Heart left ventricle (tissue), 16 donors: ENCODE results near the gene C1orf116. TPM values are rescaled to one million over a fixed set of nuclear protein-coding genes. Genes with fewer than 3 reads are reported as not detected.
"Not testable (repeated sequence)": the region's sequence is repeated elsewhere in the genome, so short reads cannot be mapped to it uniquely, and the experiment has no call there.

Experiments
- ATAC-seq, 4 donors: fragments of 200-7000 bp; cut with Tn5 transposase; one replicate each; pipeline ENCODE4 v1.9.1; 2020 to 2022; ENCODE audit warnings: moderate library complexity in 4 of 4, mild to moderate bottlenecking in 3 of 4, moderate number of reproducible peaks in 1 of 4
- DNase-seq, 5 donors: peaks; one replicate each; pipeline ENCODE4 v3.0.0-alpha.2; 2020
- H3K27ac ChIP-seq, 12 donors: fragments of 200-600 bp; sonication (generic) in 4 of 12; one replicate each; pipeline versions ENCODE4 v1.5.0 to v1.8.0; 2016 to 2022; ENCODE audit warnings: mild to moderate bottlenecking in 2 of 12
- H3K27me3 ChIP-seq, 9 donors: fragments of 200-600 bp; sonication (generic) in 2 of 9; one replicate each; pipeline versions ENCODE4 v1.5.1 to v1.8.0; 2016 to 2022; ENCODE audit warnings: mild to moderate bottlenecking in 3 of 9
- H3K36me3 ChIP-seq, 9 donors: fragments of 200-600 bp; sonication (generic) in 2 of 9; one replicate each; pipeline versions ENCODE4 v1.5.0 to v1.8.0; 2018 to 2022; ENCODE audit warnings: mild to moderate bottlenecking in 2 of 9
- H3K4me1 ChIP-seq, 12 donors: fragments of 200-600 bp; sonication (generic) in 4 of 12; one replicate each; pipeline versions ENCODE4 v1.5.0 to v1.8.0; 2016 to 2022; ENCODE audit warnings: mild to moderate bottlenecking in 3 of 12
- H3K4me3 ChIP-seq, 12 donors: fragments of 200-600 bp; sonication (generic) in 4 of 12; one replicate each; pipeline versions ENCODE4 v1.5.0 to v1.8.0; 2017 to 2022; ENCODE audit warnings: mild to moderate bottlenecking in 9 of 12, moderate library complexity in 4 of 12
- H3K9me3 ChIP-seq, 12 donors: fragments of 200-600 bp; sonication (generic) in 4 of 12; one replicate each; pipeline versions ENCODE4 v1.5.0 to v1.8.0; 2016 to 2022; ENCODE audit warnings: mild to moderate bottlenecking in 1 of 12
- CTCF ChIP-seq, 12 donors: fragments of 200-600 bp; sonication (generic) in 4 of 12; IDR thresholded peaks; one replicate each; pipeline versions ENCODE4 v1.5.0 to v1.8.0; 2018 to 2022; ENCODE audit warnings: antibody characterized with exemption in 12 of 12, mild to moderate bottlenecking in 5 of 12
- POLR2A ChIP-seq, 2 donors: fragments of 450-650 bp; IDR thresholded peaks; one replicate each; pipeline ENCODE4 v1.6.1; 2017; ENCODE audit warnings: antibody characterized with exemption in 2 of 2, mild to moderate bottlenecking in 2 of 2, moderate library complexity in 2 of 2
- WGBS, 4 donors: extraction: QIAGEN DNeasy Blood & Tissue Kit in 2 of 4; methylation state at CpG; one replicate each; pipeline versions ENCODE4 v1.1.5 to v1.1.7; 2013 to 2018; 5-methylcytosine and 5-hydroxymethylcytosine counted together
- intact Hi-C, 10 donors: fragments of 100-400 bp; cut with DNase I; formaldehyde crosslinking; loops; one replicate each; pipeline versions ENCODE4 v1.11.1 to v1.14.2; 2022
- polyA plus RNA-seq, 2 donors: library from polyadenylated mRNA; stranded (reverse); fragments of 200-250 nt; gene quantifications; one replicate each; pipeline ENCODE4 v1.2.3, GENCODE V29; 2013
- total RNA-seq, 9 donors: library from RNA; depleted of rRNA in 2 of 9; stranded (reverse); fragments of >200 nt in 2 of 9; fragmentation: NEBNext Ultra II Directional in 3 of 9; extraction: Animal tissue kit (Norgen Biotek cat#: 25700) in 3 of 9; gene quantifications; one replicate each; pipeline versions ENCODE4 v1.1.0 to v1.2.4, GENCODE V29; 2016 to 2023
- donor health status: ischemic (EF 13 %, LVEDD 7.1; RV severe dilation, severe dysfunction).
- donor health status: healthy with polysubstance abuse.
- donor health status: DM: no; HTN: yes; CAD: no.
- donor health status: DM: no; HTN: no; CAD: no.
- donor health status: ischemic (EF 25% LVEDD 6.9; RV normal size, moderate dysfunction).
- donor health status: ischemic (EF 25% LVEDD 5.7; RV mildly dilated, moderate dysfunction).
- donor health status: healthy.
- donor health status: DM: yes; HTN: yes; CAD: no.
- donor health status: ischemic (EF 35%, LVEDD 5.7; RV mildly dilated, moderate dysfunction).
- donor health status: nonischemic (EF 11% LVEDD 7.7; RV severe dilation, severe dysfunction).
- donor health status: DM: yes; HTN: yes; CAD: no.
- donor health status: PGD.
- donor health status: ischemic (EF 29% LVEDD 5.4; RV normal size, mild dysfunction).
- donor health status: nonischemic (EF 23%, LVEDD 6.1; RV moderate dilation, normal function).

C1orf116 gene
- total and polyA plus RNA-seq, 11 donors: 0.08 to 3.3 (median 0.60) TPM

DNA sequence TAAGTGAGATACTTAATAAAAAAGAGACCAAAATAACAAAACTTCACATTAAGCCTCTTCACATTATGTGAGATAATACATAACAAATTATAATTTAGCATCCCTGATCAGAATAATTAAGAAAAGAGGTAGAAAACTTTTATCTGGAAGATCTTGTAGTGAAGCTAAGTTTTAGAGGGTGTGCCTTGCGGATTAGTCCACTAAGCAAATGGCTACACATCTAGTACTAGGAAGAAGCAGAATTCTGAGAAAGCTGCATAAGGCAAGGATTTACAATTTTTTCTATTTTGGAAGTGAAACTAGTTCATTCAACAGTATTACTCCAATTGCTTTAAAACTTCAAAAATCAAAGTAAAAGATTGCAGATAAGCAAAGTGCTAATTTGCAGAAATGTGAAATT lies 14.9 kb upstream of the C1orf116 start:
- WGBS, 4 donors: 57 to 87% (median 82%) methylated on average over 1 of the region's 1 CpG
- H3K9me3 ChIP-seq: no peaks in the 10 kb centered on the region
- no peak overlapping the region for H3K27ac ChIP-seq
- DNase-seq (no peak), ATAC-seq (no peak)
- TF ChIP-seq CTCF (IDR thresholded peaks at IDR 0.05): no peak
- no peak for TF ChIP-seq POLR2A (IDR thresholded peaks at IDR 0.05)
- peak overlapping the region in 1 of 12 donors; percentile 3 for H3K4me3 ChIP-seq
- H3K27me3 ChIP-seq: no peaks in the 10 kb centered on the region
- peaks cover 3 to 75% (median 54%) of the 10 kb centered on the region in 12 donors for H3K4me1 ChIP-seq
- intact Hi-C loops: no loop called here
- H3K36me3 ChIP-seq: peaks cover 0 to 59% (median 17%) of the 10 kb centered on the region in 9 donors

- WGBS, 4 donors: 74 to 88% (median 82%) methylated on average over 2 of the region's 2 CpGs
- DNase-seq: no peak
- TF ChIP-seq POLR2A (IDR thresholded peaks at IDR 0.05) (no peak), CTCF (IDR thresholded peaks at IDR 0.05) (no peak)
- intact Hi-C loops: no loop called here
- Histone ChIP-seq H3K4me1 (peaks cover 3 to 60% (median 42%) of the 10 kb centered on the region in 12 donors), H3K4me3 (no peak overlapping the region), H3K27ac (no peak overlapping the region), H3K36me3 (peaks cover 0 to 59% (median 17%) of the 10 kb centered on the region in 9 donors), H3K27me3 (no peaks in the 10 kb centered on the region), H3K9me3 (no peaks in the 10 kb centered on the region)
- no peak for ATAC-seq
These were observed 12.9 kb upstream of the C1orf116 start for GRCh38 chr1:207045453-207045852.

- H3K27me3 ChIP-seq, H3K4me3 ChIP-seq, intact Hi-C loops, H3K9me3 ChIP-seq, H3K27ac ChIP-seq, DNase-seq, ATAC-seq: not testable (repeated sequence)
- 90 to 98% (median 95%) methylated on average over 2 of the region's 2 CpGs for WGBS, 4 donors
- peaks cover 0 to 27% (median 0%) of the 10 kb centered on the region in 9 donors for H3K36me3 ChIP-seq
- peaks cover 0 to 35% (median 16%) of the 10 kb centered on the region in 12 donors for H3K4me1 ChIP-seq
These were observed 8.8 kb upstream of the C1orf116 start for GRCh38 chr1:207041397-207041796.

- no peak overlapping the region for H3K4me3 ChIP-seq
- intact Hi-C loops: no loop called here
- peaks cover 0 to 15% (median 0%) of the 10 kb centered on the region in 9 donors for H3K36me3 ChIP-seq
- no peak for ATAC-seq
- H3K4me1 ChIP-seq: peaks cover 0 to 23% (median 6%) of the 10 kb centered on the region in 12 donors
- no peaks in the 10 kb centered on the region for H3K27me3 ChIP-seq
- DNase-seq: no peak
- WGBS, 4 donors: 60 to 71% (median 68%) methylated on average over 3 of the region's 3 CpGs
- TF ChIP-seq POLR2A (IDR thresholded peaks at IDR 0.05): no peak
- TF ChIP-seq CTCF (IDR thresholded peaks at IDR 0.05): no peak
- no peaks in the 10 kb centered on the region for H3K9me3 ChIP-seq
- peak overlapping the region in 6 of 12 donors; percentile 4 to 54 (median 30) for H3K27ac ChIP-seq
These were observed 7.6 kb upstream of the C1orf116 start for GRCh38 chr1:207040181-207040533.
